ENCODE data around the gene SFR1.

Gene SFR1, protein sequence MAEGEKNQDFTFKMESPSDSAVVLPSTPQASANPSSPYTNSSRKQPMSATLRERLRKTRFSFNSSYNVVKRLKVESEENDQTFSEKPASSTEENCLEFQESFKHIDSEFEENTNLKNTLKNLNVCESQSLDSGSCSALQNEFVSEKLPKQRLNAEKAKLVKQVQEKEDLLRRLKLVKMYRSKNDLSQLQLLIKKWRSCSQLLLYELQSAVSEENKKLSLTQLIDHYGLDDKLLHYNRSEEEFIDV

DNA sequence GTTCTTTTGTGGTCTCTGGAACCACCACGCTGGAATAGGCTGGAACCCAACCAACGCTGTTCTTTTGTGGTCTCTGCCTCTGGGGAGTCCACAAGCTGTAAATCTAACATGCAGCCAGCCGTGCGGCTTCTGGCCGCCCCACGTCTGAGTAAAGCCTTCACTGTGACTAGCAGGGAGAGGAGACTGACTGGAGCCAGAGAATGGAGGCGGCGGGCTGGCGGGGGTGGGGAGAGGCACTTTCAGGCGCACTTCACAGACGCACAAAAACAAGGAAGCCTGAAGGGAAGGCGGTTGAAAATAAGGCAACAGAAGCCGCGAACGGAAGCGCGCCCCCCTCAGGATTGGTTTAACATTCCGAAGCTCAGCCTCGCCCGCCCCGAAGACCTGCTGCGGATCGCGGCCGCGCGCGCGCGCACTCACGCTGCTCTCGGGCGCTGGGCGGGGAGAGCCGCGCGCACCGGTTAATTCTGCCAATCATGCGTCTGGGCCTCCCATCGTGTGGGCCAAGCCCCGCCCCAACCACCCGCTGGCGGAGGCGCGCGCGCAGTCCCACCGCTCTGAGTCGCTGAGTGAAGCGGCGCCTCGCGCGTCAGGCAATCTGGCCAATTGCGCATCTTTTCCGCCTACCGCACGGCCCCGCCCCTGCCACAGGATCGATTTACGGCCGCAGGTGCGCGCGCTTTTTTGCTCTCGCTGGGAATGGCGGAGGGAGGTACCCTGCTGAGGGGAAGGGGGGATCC is at the start of gene SFR1:
TSS of gene SFR1 (plus strand) at position 687 of the 740 bp plus-strand sequence. CDS start at position 700, 13 bp downstream.
- DNase-seq (ENCODE audit: low read depth), result peak; percentile 99

DNA sequence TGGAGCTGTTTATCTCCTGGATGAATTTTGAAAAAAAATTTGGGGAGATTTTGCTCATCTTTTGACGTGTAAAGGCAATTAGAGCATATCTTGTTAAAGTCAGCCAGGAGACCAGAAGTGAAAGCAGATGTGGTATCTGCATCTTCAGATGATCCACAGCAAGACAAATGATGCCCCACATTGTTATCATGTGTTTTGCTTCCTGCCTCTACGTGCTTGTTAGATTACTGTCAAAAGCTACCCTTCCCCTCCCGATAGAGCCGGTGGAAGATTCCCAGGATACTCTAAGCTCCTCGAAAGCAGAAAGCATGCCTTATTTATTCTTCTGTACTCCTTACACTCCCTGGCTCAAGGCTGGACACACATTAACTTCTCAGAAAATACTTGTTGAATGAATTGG is 49.2 kb upstream of the SFR1 start:
- DNase-seq (ENCODE audit: low read depth), result no peak

DNA sequence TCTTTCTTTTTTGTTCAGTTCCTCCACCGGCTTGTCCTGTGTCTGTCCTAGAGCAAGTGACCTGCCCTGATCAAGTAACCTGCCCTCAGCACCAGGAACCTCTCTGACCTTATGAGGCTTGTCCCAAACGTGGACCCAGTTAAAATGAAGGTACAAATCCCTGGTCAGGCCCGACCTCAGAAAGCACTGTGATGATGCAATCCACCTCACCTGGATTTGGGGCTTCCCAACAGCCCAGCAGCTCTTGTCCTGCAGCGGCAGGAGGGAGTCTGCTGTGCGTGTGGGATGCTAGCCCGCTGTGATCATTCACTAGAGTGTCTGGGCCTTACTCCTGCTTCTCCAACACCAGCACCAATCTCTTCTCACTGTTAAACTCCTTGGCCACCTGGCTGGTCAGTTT is 47.5 kb upstream of the SFR1 start:
- no peak for DNase-seq (ENCODE audit: low read depth)

DNA sequence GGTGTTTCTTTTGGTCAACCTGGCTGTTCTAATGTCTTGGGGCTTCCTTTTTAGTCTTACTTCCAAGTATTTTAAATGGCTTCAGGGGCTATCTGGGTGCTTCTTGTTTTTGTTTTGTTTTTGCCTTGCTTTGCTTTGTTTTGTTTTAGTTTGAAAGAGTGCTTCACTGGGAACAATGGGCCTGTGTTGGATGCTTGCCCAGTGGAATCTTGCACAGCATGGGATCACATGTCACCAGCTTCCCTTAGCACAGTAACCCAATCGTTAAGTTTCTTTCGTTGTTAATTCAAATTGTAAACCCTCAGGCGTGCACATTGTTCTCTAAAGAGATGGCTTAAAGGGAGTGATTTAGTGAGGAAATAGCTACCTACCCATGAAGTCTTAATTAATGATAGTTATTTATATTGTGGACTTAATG is 45.2 kb upstream of the SFR1 start:
- no peak for DNase-seq (ENCODE audit: low read depth)

DNA sequence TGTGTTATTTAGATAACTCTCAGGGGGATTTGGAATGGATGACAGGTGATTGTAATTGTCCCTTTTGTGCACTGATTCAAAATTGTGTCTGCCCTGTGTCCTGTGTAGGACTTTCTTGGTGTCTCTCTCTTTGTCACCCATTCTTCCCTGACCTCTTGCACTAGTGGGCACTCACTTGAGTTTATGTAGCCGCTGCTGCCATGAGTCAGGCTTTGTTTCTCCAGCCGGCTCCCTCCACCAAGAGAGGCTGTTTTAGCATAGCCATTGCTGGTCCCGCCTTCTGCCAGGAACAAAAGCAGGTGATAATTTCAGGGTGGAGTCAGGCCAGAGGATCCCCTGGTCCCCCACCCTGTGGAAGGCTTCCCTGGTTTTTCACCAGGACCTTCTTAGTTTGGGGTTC is 44.7 kb upstream of the SFR1 start:
- no peak for DNase-seq (ENCODE audit: low read depth)

DNA sequence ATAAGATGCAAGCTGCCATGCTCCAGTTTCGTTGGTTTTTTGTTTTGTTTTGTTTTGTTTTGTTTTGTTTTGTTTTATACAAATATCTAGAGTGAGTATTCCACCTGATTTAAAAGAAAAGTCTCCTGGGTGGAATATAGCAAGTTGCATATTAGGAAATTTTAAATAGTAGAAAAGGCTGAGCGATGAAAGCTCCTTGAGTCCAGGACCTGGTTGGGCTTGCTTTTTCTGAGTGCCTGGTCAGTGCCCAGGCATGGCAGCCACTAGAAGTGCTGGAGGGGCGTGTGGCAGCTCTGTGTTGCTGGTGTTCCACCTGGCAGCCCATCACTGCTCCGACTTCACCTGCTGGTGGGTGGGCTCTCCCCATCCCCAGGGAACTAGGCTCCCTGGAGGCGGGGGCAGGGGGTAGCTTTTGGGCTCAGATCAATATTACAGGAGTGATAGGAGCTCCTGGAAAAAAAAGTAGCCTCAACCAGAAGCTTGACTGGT is 44.3 kb upstream of the SFR1 start:
- DNase-seq (ENCODE audit: low read depth), result no peak

DNA sequence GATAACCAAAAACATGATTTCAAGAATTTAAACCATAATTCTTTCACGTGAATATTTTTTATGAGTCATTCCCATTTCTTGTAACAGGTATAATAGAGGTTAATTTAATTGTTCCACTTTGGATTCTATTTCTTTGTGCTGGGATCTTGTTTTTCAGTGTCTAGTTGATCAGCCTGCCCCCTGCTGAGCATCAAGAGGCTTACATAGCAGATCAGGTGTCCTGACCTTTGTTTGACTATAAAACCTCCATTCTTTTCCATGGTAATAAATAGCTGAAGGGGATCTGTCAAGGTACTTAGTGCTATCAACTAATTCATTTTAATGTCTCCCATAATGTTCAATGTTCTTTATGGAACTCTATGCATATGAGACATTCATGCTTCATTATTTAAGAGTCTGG is 41.2 kb upstream of the SFR1 start:
- no peak for DNase-seq (ENCODE audit: low read depth)

DNA sequence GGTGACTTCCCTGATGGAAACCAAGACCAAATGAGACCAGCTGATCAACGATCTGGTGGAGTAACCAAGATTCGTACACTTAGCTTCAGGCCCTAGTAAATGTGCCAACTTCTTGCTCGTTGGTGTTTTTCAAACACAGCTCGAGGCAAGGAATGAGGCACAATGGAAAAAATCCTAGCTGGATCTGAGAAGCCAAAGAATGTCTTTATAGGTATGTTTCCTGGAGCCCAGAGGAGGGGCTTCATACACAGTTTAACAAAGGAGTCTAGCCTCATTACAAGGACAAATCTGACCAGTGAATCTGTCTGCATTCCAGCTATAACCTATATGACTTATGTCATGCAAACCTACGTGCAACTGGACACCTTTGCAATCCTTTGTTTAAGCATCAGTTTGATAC is 40.0 kb upstream of the SFR1 start:
- no peak for DNase-seq (ENCODE audit: low read depth)

DNA sequence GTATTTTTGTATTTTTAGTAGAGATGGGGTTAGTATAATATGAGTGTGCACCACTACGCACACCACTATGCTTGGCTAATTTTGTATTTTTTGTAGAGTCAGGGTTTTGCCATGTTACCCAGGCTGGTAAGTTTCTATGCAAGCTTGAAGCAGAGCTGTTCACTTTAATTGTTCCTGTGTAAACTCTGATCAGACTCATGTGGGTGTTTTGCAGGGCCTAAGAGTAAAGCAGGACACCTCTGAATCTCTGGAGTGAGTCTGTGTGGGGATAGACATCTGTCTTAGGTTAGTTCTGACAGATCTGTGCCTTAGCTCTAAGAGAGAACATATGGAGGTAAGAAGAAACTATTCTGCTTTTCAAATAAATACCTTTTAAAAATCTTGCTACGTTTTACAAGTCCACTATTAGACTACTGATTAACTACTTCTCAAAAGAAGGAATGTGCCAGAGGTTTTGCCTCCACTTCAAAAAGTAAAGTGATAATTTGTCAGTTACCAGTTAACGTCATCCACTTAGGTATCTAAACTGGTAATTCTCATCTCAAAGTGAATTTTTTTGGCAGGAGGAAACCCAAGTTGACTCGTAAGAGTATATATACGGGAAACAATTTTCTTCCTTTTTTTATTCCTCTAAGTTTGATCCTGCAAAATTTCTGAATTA is 37.4 kb upstream of the SFR1 start:
- no peak for DNase-seq (ENCODE audit: low read depth)

DNA sequence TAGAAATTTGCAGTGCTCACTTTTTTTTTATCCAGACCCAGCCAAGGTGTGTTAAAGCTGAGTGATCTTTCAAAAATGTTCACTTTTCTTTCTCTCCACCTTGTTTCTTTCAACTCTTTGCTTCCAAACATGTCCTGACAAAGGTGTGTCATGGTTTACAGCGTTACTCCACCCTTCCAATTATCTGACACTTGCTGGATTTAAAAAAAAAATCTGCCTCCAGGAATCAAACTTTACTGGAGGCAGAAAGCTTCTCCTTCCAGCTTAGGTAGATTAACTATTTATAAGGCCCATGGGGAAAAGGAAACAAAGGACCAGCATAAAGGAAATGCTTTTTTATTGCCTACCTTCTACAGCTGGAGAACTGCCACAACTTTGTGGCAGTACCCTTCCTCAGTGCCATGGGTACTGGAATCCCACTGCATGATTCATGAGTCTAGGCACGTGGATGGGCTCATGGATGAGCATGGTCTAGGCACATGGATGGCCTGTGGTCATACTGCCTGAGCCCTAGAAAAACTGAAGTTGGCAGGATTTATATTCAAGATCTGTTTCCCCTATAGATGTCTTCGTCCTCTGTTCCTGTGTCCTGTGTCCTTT is 36.1 kb upstream of the SFR1 start, which contains the start of gene COL17A1:
TSS of gene COL17A1 (minus strand) at position 80 of the 600 bp plus-strand sequence. CDS start 5,207 bp downstream, outside the sequence.
- no peak for DNase-seq (ENCODE audit: low read depth)

DNA sequence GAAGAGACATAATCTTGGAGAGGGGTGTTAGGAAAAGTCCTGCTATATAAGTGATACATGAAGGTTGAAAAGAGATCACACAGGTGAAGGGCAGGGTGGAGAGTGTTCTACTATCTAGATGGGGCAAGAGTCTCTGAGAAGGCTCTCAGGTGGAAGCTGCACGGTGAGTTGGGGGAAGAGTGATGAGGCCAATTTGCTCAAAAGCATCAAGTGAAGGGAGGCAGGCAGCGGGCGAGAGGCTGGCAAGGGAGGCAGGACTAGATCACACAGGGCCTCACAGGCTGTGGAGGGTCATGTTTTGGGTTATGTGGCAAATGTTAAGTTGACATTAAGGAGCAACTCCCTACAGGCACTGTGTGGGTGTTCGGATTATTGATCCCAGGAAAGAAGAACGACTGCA is 33.7 kb upstream of the SFR1 start:
- no peak for DNase-seq (ENCODE audit: low read depth)

DNA sequence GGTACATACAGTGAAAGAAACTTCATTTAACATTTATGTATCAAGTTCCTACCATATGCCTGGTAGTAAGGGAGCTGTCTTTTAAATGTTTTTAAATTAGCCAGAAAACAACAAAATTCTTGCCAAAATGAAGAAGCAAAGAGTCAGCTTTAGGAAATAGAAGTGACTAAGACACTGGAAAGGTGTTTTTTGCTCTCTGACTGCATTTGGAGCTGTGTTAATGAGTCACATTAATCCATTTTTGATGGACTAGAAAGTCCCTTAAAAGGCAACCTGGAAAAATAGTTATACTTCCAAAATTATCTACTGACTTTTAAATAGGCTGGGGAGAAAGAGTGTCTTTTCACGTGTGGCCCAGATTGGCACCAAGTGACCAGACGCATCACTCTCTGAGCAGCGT is 32.4 kb upstream of the SFR1 start:
- DNase-seq (ENCODE audit: low read depth), result no peak

DNA sequence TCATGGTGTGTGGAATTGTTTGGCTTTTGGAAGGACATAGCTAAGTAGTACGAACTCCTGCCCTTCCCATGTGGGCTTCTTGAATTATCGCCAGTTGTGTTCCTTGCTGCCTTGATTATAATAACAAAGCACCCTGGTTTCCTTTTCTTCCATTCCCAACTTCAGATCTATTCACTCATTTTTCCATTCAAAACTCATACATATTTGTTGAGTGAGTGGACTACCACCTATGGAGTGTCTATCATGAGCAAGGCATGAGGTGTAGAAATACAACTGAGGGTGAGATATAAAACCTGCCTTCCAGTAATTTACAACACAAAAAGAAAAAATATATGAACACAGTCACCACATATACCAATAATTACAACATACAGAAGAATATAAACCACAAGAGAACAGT is 31.4 kb upstream of the SFR1 start:
- DNase-seq (ENCODE audit: low read depth), result no peak

DNA sequence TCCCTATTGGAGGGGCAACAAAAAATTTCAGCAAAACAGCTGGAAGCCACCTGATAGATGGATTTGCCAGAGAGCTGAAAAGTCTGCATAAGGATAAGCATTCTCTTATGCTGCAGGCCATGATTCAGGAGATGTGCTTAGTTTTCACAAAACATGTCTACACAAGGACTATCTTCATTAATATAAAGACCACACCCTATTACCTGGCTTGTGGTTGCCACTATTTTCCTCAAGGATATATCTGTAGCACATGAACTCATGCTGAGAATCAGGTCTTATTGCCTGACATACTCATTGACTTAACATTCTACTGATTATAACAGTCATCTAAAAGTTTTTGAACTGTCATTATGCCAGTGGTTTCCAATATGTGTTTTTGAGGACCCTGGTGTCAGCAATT is 29.2 kb upstream of the SFR1 start:
- DNase-seq (ENCODE audit: low read depth), result no peak

DNA sequence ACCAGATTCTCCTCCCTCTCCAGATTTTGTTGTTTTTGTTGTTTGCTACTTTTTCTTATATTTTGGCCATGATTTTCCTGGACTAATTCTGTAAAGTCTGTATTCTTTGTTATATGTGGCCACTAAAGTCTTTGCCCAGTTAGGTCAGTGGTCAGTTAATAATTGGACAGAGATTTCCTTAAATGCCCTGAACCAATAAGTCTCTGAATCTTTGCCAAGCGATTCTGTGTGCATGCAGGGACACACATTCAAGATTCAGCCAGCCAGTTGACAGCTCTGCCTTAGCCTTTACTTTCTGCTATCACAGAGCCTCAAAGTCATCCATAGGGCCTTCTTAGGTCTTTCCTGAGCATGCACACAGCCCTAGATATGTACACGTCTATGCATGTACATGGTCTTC is 25.3 kb upstream of the SFR1 start:
- no peak for DNase-seq (ENCODE audit: low read depth)

DNA sequence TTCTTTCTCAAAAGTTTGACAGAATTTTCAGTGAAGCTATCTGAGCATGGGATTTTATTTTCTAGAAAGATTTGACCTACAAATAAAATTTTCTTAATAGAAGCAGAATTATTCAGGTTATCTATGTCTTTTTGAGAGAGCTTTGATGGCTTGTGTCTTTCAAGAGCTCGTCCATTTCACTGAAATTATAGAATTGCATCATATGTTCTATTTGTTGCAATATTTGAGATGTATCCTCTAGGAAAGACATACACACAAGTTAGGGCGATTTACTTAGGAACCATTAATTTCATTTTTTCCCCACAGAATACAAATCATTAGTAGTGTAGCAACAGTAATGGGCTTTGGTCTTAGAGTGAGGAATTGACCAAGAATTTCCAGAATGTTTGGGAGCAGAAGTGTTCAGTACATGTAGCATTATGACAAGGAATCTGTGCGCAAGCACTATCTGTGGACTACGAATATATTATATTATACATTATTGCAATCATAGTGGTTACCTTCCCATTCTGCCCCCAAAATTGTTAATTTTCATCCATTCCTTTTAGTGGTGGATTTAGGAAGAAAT is 23.5 kb upstream of the SFR1 start:
- no peak for DNase-seq (ENCODE audit: low read depth)

DNA sequence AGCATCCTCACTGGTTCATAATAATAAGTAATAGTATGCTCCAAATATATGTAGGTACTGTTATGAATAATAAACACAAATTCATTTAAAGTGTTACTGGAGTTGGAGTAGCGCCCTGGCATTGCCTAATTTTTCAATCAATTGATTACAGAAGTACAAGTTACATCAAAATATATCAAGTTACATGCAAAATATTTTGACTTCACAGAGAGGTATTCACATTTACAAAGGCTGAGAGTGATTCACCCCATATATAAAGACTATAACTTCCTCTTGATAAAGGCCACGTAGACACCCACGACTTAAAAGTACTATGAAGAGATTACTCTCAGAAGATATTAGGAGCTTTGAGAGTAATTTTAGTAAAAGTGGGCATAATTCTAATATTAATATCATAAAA is 22.7 kb upstream of the SFR1 start:
- no peak for DNase-seq (ENCODE audit: low read depth)

DNA sequence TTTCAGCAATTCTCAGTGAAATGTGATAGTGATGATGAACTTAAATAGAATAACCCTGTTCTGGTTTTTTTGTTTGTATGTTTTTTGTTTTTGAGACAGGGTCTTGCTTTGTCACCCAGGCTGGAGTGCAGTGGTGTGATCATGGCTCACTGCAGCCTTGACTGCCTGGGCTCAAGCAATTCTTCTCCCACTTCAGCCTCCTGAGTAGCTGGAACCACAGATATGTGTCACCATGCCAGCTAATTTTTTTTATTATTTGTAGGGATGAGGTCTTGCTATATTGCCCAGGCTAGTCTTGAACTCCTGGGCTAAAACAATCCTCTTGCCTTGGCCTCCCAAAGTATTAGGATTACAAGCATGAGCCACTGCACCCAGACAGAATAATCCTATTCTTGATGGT is 22.0 kb upstream of the SFR1 start:
- DNase-seq (ENCODE audit: low read depth), result no peak

DNA sequence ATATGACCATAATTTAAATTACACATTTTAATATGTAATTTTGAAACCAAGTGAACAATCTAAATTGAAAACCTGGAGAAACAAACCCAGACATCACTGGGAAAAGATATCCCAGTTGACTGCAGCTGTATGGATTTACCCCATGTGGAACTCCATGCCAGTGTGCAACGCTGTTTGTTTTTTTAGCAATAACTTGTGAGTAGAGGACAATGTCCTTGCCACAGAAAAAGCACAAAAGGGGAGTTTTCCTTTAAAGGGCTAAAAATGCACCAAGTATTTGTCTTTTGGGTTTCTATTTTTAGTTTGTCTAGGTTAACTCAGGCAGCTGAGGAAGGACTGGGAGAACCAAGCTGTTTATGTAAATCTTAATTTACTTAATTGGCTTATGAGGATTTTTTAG is 21.2 kb upstream of the SFR1 start:
- no peak for DNase-seq (ENCODE audit: low read depth)

DNA sequence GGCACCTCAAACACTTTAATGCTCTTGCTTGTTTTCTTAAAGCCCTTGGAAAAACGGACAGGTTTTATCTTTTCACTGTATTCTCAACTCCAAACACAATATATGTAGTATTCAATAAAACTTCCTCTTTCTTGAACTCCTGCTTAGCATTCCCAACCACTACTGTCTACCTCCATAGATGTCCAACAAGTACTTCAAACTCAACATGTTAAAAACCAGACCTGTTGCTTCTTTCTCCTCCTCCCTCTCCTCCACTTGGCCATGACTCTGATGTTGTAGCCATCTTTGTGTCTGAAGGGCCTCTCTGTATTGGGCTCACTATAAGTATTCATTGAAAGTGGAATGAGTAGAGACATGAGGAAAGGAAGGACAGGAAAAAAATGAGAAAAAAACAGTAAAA is 20.1 kb upstream of the SFR1 start:
- no peak for DNase-seq (ENCODE audit: low read depth)

DNA sequence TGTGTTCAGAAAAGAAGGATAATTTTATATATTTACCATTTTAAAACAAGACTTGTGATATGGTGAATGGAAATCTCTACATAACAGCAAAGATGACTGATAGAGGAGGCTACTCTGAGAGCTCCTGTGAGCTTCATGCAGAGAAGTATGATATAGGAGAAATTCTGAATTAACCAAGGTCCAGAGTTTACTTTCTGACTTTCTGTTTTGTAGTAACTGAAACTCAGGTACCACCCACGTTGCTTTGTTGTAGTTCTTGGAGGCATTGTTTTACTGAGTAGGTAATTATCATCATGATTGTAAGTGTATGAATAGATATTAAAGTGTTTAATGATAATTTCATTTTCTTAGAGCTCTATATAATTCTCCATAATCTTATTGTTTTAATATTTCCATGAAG is 18.0 kb upstream of the SFR1 start:
- no peak for DNase-seq (ENCODE audit: low read depth)

DNA sequence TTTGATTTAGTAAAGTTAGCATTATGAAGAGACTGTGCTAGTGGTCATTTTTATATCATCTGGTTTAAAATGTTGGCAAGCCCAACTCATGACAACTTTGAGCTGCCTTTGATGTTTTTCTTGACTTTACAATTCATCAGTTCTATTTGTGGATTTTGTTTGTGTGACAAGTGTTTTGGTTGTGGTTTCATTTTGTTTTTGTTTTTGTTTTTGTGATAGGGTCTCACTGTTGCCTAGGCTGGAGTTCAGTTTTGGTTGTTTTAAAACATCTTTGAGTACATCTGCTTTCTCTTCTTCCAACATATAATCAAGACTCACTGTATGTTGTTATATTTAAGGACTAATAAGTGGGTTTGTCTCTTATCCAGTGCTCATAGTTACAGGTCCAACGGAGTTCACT is 17.6 kb upstream of the SFR1 start:
- DNase-seq (ENCODE audit: low read depth), result no peak

Data from activated T-cell treated with anti-CD3 and anti-CD28 coated beads for 48 hours (primary cell).